SK-N-SH treated with all-trans-retinoic acid at 6 μM for 48 hours (cell line): ENCODE results near the gene ABLIM1.

Experiments used
- ATAC-seq: fragments of 200-7000 bp; cut with Tn5 transposase; 3 replicates; pipeline ENCODE4 v1.9.1; 2020; ENCODE audit warnings: mild to moderate bottlenecking, moderate library complexity
- ARNTL ChIP-seq: fragments of 450-650 bp; formaldehyde crosslinking; IDR thresholded peaks from 2 replicates; pipeline ENCODE4 v1.5.0; 2020; ENCODE audit warnings: low read depth, mild to moderate bottlenecking, moderate library complexity, borderline replicate concordance
- BACH2 ChIP-seq: fragments of 250-450 bp; sonication (Bioruptor Pico); IDR thresholded peaks from 2 replicates; pipeline ENCODE4 v1.9.0; 2021; ENCODE audit warnings: mild to moderate bottlenecking, borderline replicate concordance
- CREB5 ChIP-seq: fragments of 250-450 bp; sonication (Bioruptor Pico); IDR thresholded peaks from 2 replicates; pipeline ENCODE4 v1.5.1; 2020; ENCODE audit warnings: low read depth, mild to moderate bottlenecking, moderate library complexity
- CSDC2 ChIP-seq: fragments of 250-450 bp; sonication (Bioruptor Pico); IDR thresholded peaks from 2 replicates; pipeline ENCODE4 v1.5.0; 2020; ENCODE audit warnings: mild to moderate bottlenecking, moderate library complexity
- ESRRG ChIP-seq: fragments of 250-450 bp; sonication (Bioruptor Pico); IDR thresholded peaks from 2 replicates; pipeline ENCODE4 v1.6.1; 2021; ENCODE audit warnings: mild to moderate bottlenecking
- GLIS3 ChIP-seq: fragments of 250-450 bp; sonication (Bioruptor Pico); IDR thresholded peaks from 2 replicates; pipeline ENCODE4 v1.5.0; 2020; ENCODE audit warnings: mild to moderate bottlenecking, moderate library complexity
- ISL1 ChIP-seq: fragments of 250-450 bp; sonication (Bioruptor Pico); IDR thresholded peaks from 2 replicates; pipeline ENCODE4 v2.1.2; 2022; ENCODE audit warnings: mild to moderate bottlenecking, moderate library complexity
- OSR1 ChIP-seq: fragments of 250-450 bp; sonication (Bioruptor Pico); IDR thresholded peaks from 2 replicates; pipeline ENCODE4 v1.8.0; 2022; ENCODE audit warnings: moderate library complexity, mild to moderate bottlenecking, inconsistent platforms
- PATZ1 ChIP-seq: fragments of 250-450 bp; sonication (Bioruptor Pico); IDR thresholded peaks from 2 replicates; pipeline ENCODE4 v1.8.0; 2020; ENCODE audit warnings: mild to moderate bottlenecking, moderate library complexity, borderline replicate concordance
- POU6F1 ChIP-seq: fragments of 250-450 bp; sonication (Bioruptor Pico); IDR thresholded peaks from 2 replicates; pipeline ENCODE4 v1.8.0; 2021; ENCODE audit warnings: low read depth, mild to moderate bottlenecking, moderate library complexity, borderline replicate concordance
- PPARA ChIP-seq: fragments of 250-450 bp; sonication (Bioruptor Pico); IDR thresholded peaks from 2 replicates; pipeline ENCODE4 v1.5.0; 2020; ENCODE audit warnings: mild to moderate bottlenecking, borderline replicate concordance
- RARB ChIP-seq: fragments of 250-450 bp; sonication (Bioruptor Pico); IDR thresholded peaks from 2 replicates; pipeline ENCODE4 v1.8.0; 2021; ENCODE audit warnings: mild to moderate bottlenecking, moderate library complexity
- SNAI2 ChIP-seq: fragments of 250-450 bp; sonication (Bioruptor Pico); IDR thresholded peaks from 2 replicates; pipeline ENCODE4 v1.5.0; 2020; ENCODE audit warnings: mild to moderate bottlenecking, moderate library complexity
- TCF4 ChIP-seq: fragments of 250-450 bp; sonication (Bioruptor Pico); IDR thresholded peaks from 2 replicates; pipeline ENCODE4 v1.8.0; 2021; ENCODE audit warnings: mild to moderate bottlenecking, moderate library complexity, borderline replicate concordance
- TOX ChIP-seq: fragments of 250-450 bp; sonication (Bioruptor Pico); IDR thresholded peaks from 2 replicates; pipeline ENCODE4 v1.8.0; 2021; ENCODE audit warnings: mild to moderate bottlenecking, moderate library complexity, borderline replicate concordance
- ZFP3 ChIP-seq: fragments of 250-450 bp; sonication (Bioruptor Pico); IDR thresholded peaks from 2 replicates; pipeline ENCODE4 v1.5.0; 2020; ENCODE audit warnings: mild to moderate bottlenecking, moderate library complexity
- ZFP30 ChIP-seq: fragments of 450-650 bp; formaldehyde crosslinking; IDR thresholded peaks from 2 replicates; pipeline ENCODE4 v1.5.0; 2022; ENCODE audit warnings: mild to moderate bottlenecking, moderate library complexity
- ZNF565 ChIP-seq: fragments of 450-650 bp; formaldehyde crosslinking; conservative IDR thresholded peaks from 2 replicates; pipeline ENCODE4 v1.5.0; 2020; ENCODE audit warnings: low read depth, mild to moderate bottlenecking, moderate library complexity
- ZNF70 ChIP-seq: fragments of 450-650 bp; formaldehyde crosslinking; IDR thresholded peaks from 2 replicates; pipeline ENCODE4 v1.5.0; 2020; ENCODE audit warnings: mild to moderate bottlenecking, moderate library complexity
- ZNF8 ChIP-seq: fragments of 450-650 bp; formaldehyde crosslinking; IDR thresholded peaks from 2 replicates; pipeline ENCODE4 v1.5.0; 2020; ENCODE audit warnings: mild to moderate bottlenecking, moderate library complexity

Gene ABLIM1

GRCh38 chr10:114642729-114643128 is 15.3 kb downstream of the ABLIM1 start:
- no peak for TF ChIP-seq ARNTL
- TF ChIP-seq POU6F1 (CRISPR knock-in tag) = no peak
- TF ChIP-seq BACH2 = no peak
- TF ChIP-seq CREB5 (CRISPR knock-in tag) = no peak
- TF ChIP-seq TOX (CRISPR knock-in tag) = no peak
- no peak for TF ChIP-seq GLIS3
- no peak for TF ChIP-seq ESRRG (CRISPR knock-in tag)
- TF ChIP-seq RARB (CRISPR knock-in tag) = no peak
- TF ChIP-seq ZNF70 (CRISPR knock-in tag) = no peak
- TF ChIP-seq CSDC2 = no peak
- TF ChIP-seq ZNF565 (CRISPR knock-in tag) = no peak
- no peak for TF ChIP-seq ZFP3 (CRISPR knock-in tag)
- no peak for ATAC-seq

- TF ChIP-seq SNAI2 (CRISPR knock-in tag) = 0 out of 2 replicates have a peak, but pooled peaks have one; percentile 44
- TF ChIP-seq ISL1 = peak; percentile 86
- no peak for TF ChIP-seq CSDC2
- TF ChIP-seq, all 23 proteins: peak for 2
- ATAC-seq = peak; percentile 67
Observed at GRCh38 chr10:114638821-114639625, 19.1 kb downstream of the ABLIM1 start.

- no peak for ATAC-seq
Observed at GRCh38 chr10:114635797-114636550, 22.1 kb downstream of the ABLIM1 start.

GRCh38 chr10:114635101-114635500 is 23.0 kb downstream of the ABLIM1 start:
- TF ChIP-seq GLIS3 (no peak), TOX (CRISPR knock-in tag) (no peak), PATZ1 (CRISPR knock-in tag) (no peak), ARNTL (no peak), PPARA (CRISPR knock-in tag) (no peak), CSDC2 (no peak), ZFP3 (CRISPR knock-in tag) (no peak), TCF4 (CRISPR knock-in tag) (no peak), OSR1 (no peak), ZFP30 (no peak), ESRRG (CRISPR knock-in tag) (no peak), ZNF8 (no peak), RARB (CRISPR knock-in tag) (no peak)
- peak; percentile 1; the same call in 1 of the 3 replicates for ATAC-seq

More at GRCh38 chr10:114635797-114636550, 22.1 kb downstream of the ABLIM1 start:
- TF ChIP-seq PATZ1 (CRISPR knock-in tag) (no peak), ZNF8 (no peak), ZNF565 (CRISPR knock-in tag) (no peak), ESRRG (CRISPR knock-in tag) (no peak)
- TF ChIP-seq, all 23 proteins: peak for 0
